Measurements from ENCODE around the gene CACFD1.

The CACFD1 gene

GRCh38 chr9:133452562-133452961, 7.2 kb upstream of the CACFD1 start:
- H3K4me3 ChIP-seq (ENCODE audit: low read depth, low read length), result no peak overlapping the region
- TF ChIP-seq MAX (IDR thresholded peaks at IDR 0.05; ENCODE audit: low read depth, low read length), result no peak
- TF ChIP-seq MYC (IDR thresholded peaks at IDR 0.05; ENCODE audit: low read depth, low read length), result no peak
- TF ChIP-seq CTCF (IDR thresholded peaks at IDR 0.05; ENCODE audit: low read depth, low read length), result no peak
- no peak for TF ChIP-seq POLR2A (IDR thresholded peaks at IDR 0.05; ENCODE audit: extremely low read depth, insufficient read length)
- DNase-seq (ENCODE audit: low read depth), result no peak

GRCh38 chr9:133453651-133454050, 6.1 kb upstream of the CACFD1 start:
- DNase-seq (ENCODE audit: low read depth), result no peak
- no peak overlapping the region for H3K4me3 ChIP-seq (ENCODE audit: low read depth, low read length)
- TF ChIP-seq CTCF (IDR thresholded peaks at IDR 0.05; ENCODE audit: low read depth, low read length) (no peak), MAX (IDR thresholded peaks at IDR 0.05; ENCODE audit: low read depth, low read length) (no peak), MYC (IDR thresholded peaks at IDR 0.05; ENCODE audit: low read depth, low read length) (no peak), POLR2A (IDR thresholded peaks at IDR 0.05; ENCODE audit: extremely low read depth, insufficient read length) (no peak)

- no peak overlapping the region for H3K4me3 ChIP-seq (ENCODE audit: low read depth, low read length)
- TF ChIP-seq MAX (IDR thresholded peaks at IDR 0.05; ENCODE audit: low read depth, low read length) (no peak), CTCF (IDR thresholded peaks at IDR 0.05; ENCODE audit: low read depth, low read length) (no peak), POLR2A (IDR thresholded peaks at IDR 0.05; ENCODE audit: extremely low read depth, insufficient read length) (no peak), MYC (IDR thresholded peaks at IDR 0.05; ENCODE audit: low read depth, low read length) (no peak)
- no peak for DNase-seq (ENCODE audit: low read depth)
Observed at GRCh38 chr9:133454325-133454724, 5.5 kb upstream of the CACFD1 start.

- DNase-seq (ENCODE audit: low read depth), result no peak
- no peak overlapping the region for H3K4me3 ChIP-seq (ENCODE audit: low read depth, low read length)
- TF ChIP-seq POLR2A (IDR thresholded peaks at IDR 0.05; ENCODE audit: extremely low read depth, insufficient read length) (no peak), CTCF (IDR thresholded peaks at IDR 0.05; ENCODE audit: low read depth, low read length) (no peak), MYC (IDR thresholded peaks at IDR 0.05; ENCODE audit: low read depth, low read length) (no peak), MAX (IDR thresholded peaks at IDR 0.05; ENCODE audit: low read depth, low read length) (no peak)
Observed at GRCh38 chr9:133454943-133455673, 4.7 kb upstream of the CACFD1 start.

GRCh38 chr9:133455936-133456335, 3.8 kb upstream of the CACFD1 start:
- DNase-seq (ENCODE audit: low read depth), result no peak
- no peak overlapping the region for H3K4me3 ChIP-seq (ENCODE audit: low read depth, low read length)
- TF ChIP-seq MAX (IDR thresholded peaks at IDR 0.05; ENCODE audit: low read depth, low read length) (no peak), MYC (IDR thresholded peaks at IDR 0.05; ENCODE audit: low read depth, low read length) (no peak), CTCF (IDR thresholded peaks at IDR 0.05; ENCODE audit: low read depth, low read length) (no peak), POLR2A (IDR thresholded peaks at IDR 0.05; ENCODE audit: extremely low read depth, insufficient read length) (no peak)
